Adipocyte (in vitro differentiated cells): ENCODE measurements around the gene EFNA5.
A peak's percentile ranks its signal among the peaks of the same experiment; 100 is the strongest.

Experiments
- DNase-seq: peaks from one replicate; pipeline ENCODE4 v3.0.0-alpha.2; 2015; ENCODE audit warnings: low read depth
- H3K27me3 ChIP-seq: replicated peaks from 2 replicates; pipeline ENCODE4 v1.7.0; 2013; ENCODE audit warnings: mild to moderate bottlenecking, low read length, moderate library complexity; ENCODE audit not compliant: control insufficient read depth, insufficient read depth
- H3K36me3 ChIP-seq: 2 replicates; pipeline ENCODE4 v1.7.0; 2013; ENCODE audit warnings: low read length, mild to moderate bottlenecking, moderate library complexity; ENCODE audit not compliant: control insufficient read depth, insufficient read depth, severe bottlenecking
- H3K4me1 ChIP-seq: 2 replicates; pipeline ENCODE4 v1.7.0; 2013; ENCODE audit warnings: mild to moderate bottlenecking, low read length, moderate library complexity; ENCODE audit not compliant: control insufficient read depth, insufficient read depth
- H3K4me3 ChIP-seq: 2 replicates; pipeline ENCODE4 v1.7.0; 2013; ENCODE audit warnings: mild to moderate bottlenecking, low read length, moderate library complexity
- H3K9ac ChIP-seq: 2 replicates; pipeline ENCODE4 v1.7.0; 2013; ENCODE audit warnings: mild to moderate bottlenecking, low read length, moderate library complexity
- H3K9me3 ChIP-seq: 2 replicates; pipeline ENCODE4 v1.7.0; 2013; ENCODE audit warnings: mild to moderate bottlenecking, low read length, moderate library complexity; ENCODE audit not compliant: control insufficient read depth

EFNA5 gene

GRCh38 chr5:107553117-107553555 lies 117.6 kb downstream of the EFNA5 start:
- H3K36me3 ChIP-seq, result no peaks in the 10 kb centered on the region
- H3K4me1 ChIP-seq, result peaks cover 31% of the 10 kb centered on the region
- H3K27me3 ChIP-seq, result no peaks in the 10 kb centered on the region
- peak overlapping the region; percentile 22 for H3K4me3 ChIP-seq
- no peak overlapping the region for H3K9ac ChIP-seq
- DNase-seq, result peak; percentile 67
- H3K9me3 ChIP-seq, result no peaks in the 10 kb centered on the region

GRCh38 chr5:107551088-107551487 lies 119.6 kb downstream of the EFNA5 start:
- Histone ChIP-seq H3K4me1 (peaks cover 31% of the 10 kb centered on the region), H3K4me3 (no peak overlapping the region), H3K9me3 (no peaks in the 10 kb centered on the region), H3K9ac (no peak overlapping the region), H3K27me3 (no peaks in the 10 kb centered on the region), H3K36me3 (no peaks in the 10 kb centered on the region)
- no peak for DNase-seq

- no peaks in the 10 kb centered on the region for H3K9me3 ChIP-seq
- no peak overlapping the region for H3K9ac ChIP-seq
- peaks cover 28% of the 10 kb centered on the region for H3K4me1 ChIP-seq
- H3K36me3 ChIP-seq, result no peaks in the 10 kb centered on the region
- no peak for DNase-seq
- H3K4me3 ChIP-seq, result no peak overlapping the region
- H3K27me3 ChIP-seq, result no peaks in the 10 kb centered on the region
Measured at GRCh38 chr5:107549567-107549966, 121.2 kb downstream of the EFNA5 start.

- no peak for DNase-seq
- Histone ChIP-seq H3K4me1 (peaks cover 29% of the 10 kb centered on the region), H3K9me3 (no peaks in the 10 kb centered on the region), H3K36me3 (no peaks in the 10 kb centered on the region), H3K9ac (no peak overlapping the region), H3K27me3 (no peaks in the 10 kb centered on the region), H3K4me3 (no peak overlapping the region)
Measured at GRCh38 chr5:107548477-107548876, 122.3 kb downstream of the EFNA5 start.

GRCh38 chr5:107546719-107547118 lies 124.0 kb downstream of the EFNA5 start:
- Histone ChIP-seq H3K4me1 (peaks cover 33% of the 10 kb centered on the region), H3K36me3 (no peaks in the 10 kb centered on the region)

GRCh38 chr5:107545486-107545885 lies 125.3 kb downstream of the EFNA5 start:
- Histone ChIP-seq H3K9ac (no peak overlapping the region), H3K27me3 (no peaks in the 10 kb centered on the region), H3K9me3 (no peaks in the 10 kb centered on the region), H3K4me3 (no peak overlapping the region), H3K4me1 (peaks cover 37% of the 10 kb centered on the region), H3K36me3 (no peaks in the 10 kb centered on the region)
- no peak for DNase-seq

More at GRCh38 chr5:107546719-107547118, 124.0 kb downstream of the EFNA5 start:
- Histone ChIP-seq H3K27me3 (no peaks in the 10 kb centered on the region), H3K9me3 (no peaks in the 10 kb centered on the region), H3K9ac (no peak overlapping the region), H3K4me3 (no peak overlapping the region)
- DNase-seq, result no peak

GRCh38 chr5:107544967-107545366 lies 125.8 kb downstream of the EFNA5 start:
- no peaks in the 10 kb centered on the region for H3K36me3 ChIP-seq
- no peak overlapping the region for H3K9ac ChIP-seq
- no peaks in the 10 kb centered on the region for H3K27me3 ChIP-seq
- H3K4me1 ChIP-seq, result peaks cover 37% of the 10 kb centered on the region
- H3K9me3 ChIP-seq, result no peaks in the 10 kb centered on the region
- H3K4me3 ChIP-seq, result no peak overlapping the region
- no peak for DNase-seq

GRCh38 chr5:107544476-107544875 lies 126.3 kb downstream of the EFNA5 start:
- Histone ChIP-seq H3K4me3 (no peak overlapping the region), H3K9me3 (no peaks in the 10 kb centered on the region), H3K4me1 (peaks cover 37% of the 10 kb centered on the region), H3K9ac (no peak overlapping the region), H3K36me3 (no peaks in the 10 kb centered on the region), H3K27me3 (no peaks in the 10 kb centered on the region)
- no peak for DNase-seq

GRCh38 chr5:107543868-107544267 lies 126.9 kb downstream of the EFNA5 start:
- Histone ChIP-seq H3K4me1 (peaks cover 33% of the 10 kb centered on the region), H3K9me3 (no peaks in the 10 kb centered on the region), H3K4me3 (no peak overlapping the region), H3K36me3 (no peaks in the 10 kb centered on the region), H3K27me3 (no peaks in the 10 kb centered on the region), H3K9ac (no peak overlapping the region)
- no peak for DNase-seq

GRCh38 chr5:107542831-107543231 lies 127.9 kb downstream of the EFNA5 start:
- no peaks in the 10 kb centered on the region for H3K27me3 ChIP-seq
- DNase-seq, result peak; percentile 81
- H3K4me3 ChIP-seq, result peak overlapping the region; percentile 23

GRCh38 chr5:107542428-107542827 lies 128.3 kb downstream of the EFNA5 start:
- Histone ChIP-seq H3K4me3 (peak overlapping the region; percentile 23), H3K4me1 (peaks cover 36% of the 10 kb centered on the region), H3K36me3 (no peaks in the 10 kb centered on the region), H3K9ac (peak overlapping the region; percentile 54), H3K27me3 (no peaks in the 10 kb centered on the region), H3K9me3 (no peaks in the 10 kb centered on the region)
- DNase-seq, result peak; percentile 83

More at GRCh38 chr5:107542831-107543231, 127.9 kb downstream of the EFNA5 start:
- Histone ChIP-seq H3K4me1 (peaks cover 33% of the 10 kb centered on the region), H3K36me3 (no peaks in the 10 kb centered on the region), H3K9me3 (no peaks in the 10 kb centered on the region), H3K9ac (peak overlapping the region; percentile 54)

- peaks cover 36% of the 10 kb centered on the region for H3K4me1 ChIP-seq
- H3K4me3 ChIP-seq, result no peak overlapping the region
- no peaks in the 10 kb centered on the region for H3K36me3 ChIP-seq
- no peak for DNase-seq
- no peak overlapping the region for H3K9ac ChIP-seq
- H3K9me3 ChIP-seq, result no peaks in the 10 kb centered on the region
- no peaks in the 10 kb centered on the region for H3K27me3 ChIP-seq
Measured at GRCh38 chr5:107541400-107541799, 129.3 kb downstream of the EFNA5 start.
